Activated CD4-positive, alpha-beta T cell treated with anti-CD3 and anti-CD28 coated beads, Interleukin-2, amount 10 ng/mL, durations not matched to agents 7 days and 5 days (primary cell): ENCODE results near the gene KIF1A. TPM values are rescaled to one million over a fixed set of nuclear protein-coding genes. Genes with fewer than 3 reads are reported as not detected.
A peak's percentile ranks its signal among the peaks of the same experiment; 100 is the strongest.
"Not testable (repeated sequence)": the region's sequence is repeated elsewhere in the genome, so short reads cannot be mapped to it uniquely, and the experiment has no call there.

Experiments used
- CTCF ChIA-PET: fragments of 350-600 bp; sonication (Branson Sonifier 250); formaldehyde crosslinking; loops from one replicate; lab custom pipeline; 2021; ENCODE audit warnings: antibody characterized with exemption; lab: Charles Lee
- POLR2A ChIA-PET: fragments of 350-600 bp; sonication (Branson Sonifier 250); formaldehyde crosslinking; loops from one replicate; lab custom pipeline; 2021; ENCODE audit warnings: antibody characterized with exemption; lab: Charles Lee
- DNase-seq: peaks from one replicate; pipeline ENCODE4 v3.0.0-alpha.2; 2020
- H3K27ac Mint-ChIP-seq: one replicate; pipeline ENCODE4 v1.8.0; 2021; ENCODE audit warnings: mild to moderate bottlenecking, moderate library complexity, mixed read lengths
- H3K27me3 Mint-ChIP-seq: one replicate; pipeline ENCODE4 v1.8.0; 2021; ENCODE audit warnings: mixed read lengths
- H3K36me3 Mint-ChIP-seq: one replicate; pipeline ENCODE4 v1.8.0; 2021; ENCODE audit warnings: low read depth, mixed read lengths
- H3K4me1 Mint-ChIP-seq: one replicate; pipeline ENCODE4 v1.8.0; 2021; ENCODE audit warnings: mixed read lengths
- H3K4me3 Mint-ChIP-seq: one replicate; pipeline ENCODE4 v1.8.0; 2021; ENCODE audit warnings: mild to moderate bottlenecking, moderate library complexity, mixed read lengths
- H3K9me3 Mint-ChIP-seq: one replicate; pipeline ENCODE4 v1.8.0; 2021; ENCODE audit warnings: mixed read lengths
- total RNA-seq, 2 experiments: library from RNA; stranded (reverse); gene quantifications; one replicate each; pipeline ENCODE4 v1.2.3, GENCODE V29; 2021

Gene KIF1A
- total RNA-seq, 2 experiments from 2014 or later, result 0.37 to 0.40 TPM

DNA sequence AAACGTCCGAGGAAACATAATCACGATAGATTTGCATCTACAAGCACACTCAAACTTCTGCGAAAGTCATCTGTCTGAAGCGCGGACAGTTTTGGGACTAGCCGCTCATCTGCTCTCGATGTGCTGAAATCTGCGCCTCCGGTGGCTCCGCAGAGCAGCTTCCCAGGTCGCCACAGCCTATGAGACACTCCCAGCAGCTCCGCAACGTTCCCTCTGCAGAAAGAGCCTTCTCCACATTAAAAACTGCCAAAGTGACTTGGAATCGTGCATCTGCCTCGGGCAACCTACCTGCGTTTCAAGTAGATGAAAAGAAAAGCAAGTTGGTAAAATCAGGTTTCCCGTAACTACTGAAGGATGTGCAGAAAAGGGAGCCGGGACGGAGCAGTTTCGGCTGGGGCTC is 119.4 kb downstream of the KIF1A start:
- H3K27me3 Mint-ChIP-seq, result peaks cover 10% of the 10 kb centered on the region
- CTCF ChIA-PET, H3K27ac Mint-ChIP-seq, POLR2A ChIA-PET, H3K4me3 Mint-ChIP-seq, DNase-seq, H3K36me3 Mint-ChIP-seq, H3K9me3 Mint-ChIP-seq: not testable (repeated sequence)
- H3K4me1 Mint-ChIP-seq, result peaks cover 17% of the 10 kb centered on the region

DNA sequence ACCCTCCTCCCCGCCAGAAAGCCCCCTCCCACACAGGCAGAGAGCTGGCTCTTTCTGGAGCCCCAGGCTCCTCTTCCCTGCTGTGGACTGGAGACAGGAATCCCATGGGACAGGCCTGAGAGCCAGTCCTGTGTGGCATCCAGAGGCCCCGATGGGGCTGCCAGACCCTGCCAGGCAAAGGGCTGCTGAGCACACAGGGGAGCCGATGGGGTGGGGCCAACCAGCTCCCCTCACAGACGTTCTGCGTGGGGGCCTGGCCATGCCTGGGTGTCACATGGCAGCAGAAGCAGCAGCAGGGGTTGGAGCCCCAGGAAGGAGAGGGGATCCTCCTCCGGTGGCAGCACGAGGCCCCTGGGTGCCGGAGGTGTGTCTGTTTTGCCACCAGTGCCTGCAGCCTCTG is 120.2 kb downstream of the KIF1A start:
- H3K4me3 Mint-ChIP-seq, H3K36me3 Mint-ChIP-seq, H3K9me3 Mint-ChIP-seq, H3K27me3 Mint-ChIP-seq, DNase-seq, H3K4me1 Mint-ChIP-seq, POLR2A ChIA-PET, CTCF ChIA-PET, H3K27ac Mint-ChIP-seq: not testable (repeated sequence)

DNA sequence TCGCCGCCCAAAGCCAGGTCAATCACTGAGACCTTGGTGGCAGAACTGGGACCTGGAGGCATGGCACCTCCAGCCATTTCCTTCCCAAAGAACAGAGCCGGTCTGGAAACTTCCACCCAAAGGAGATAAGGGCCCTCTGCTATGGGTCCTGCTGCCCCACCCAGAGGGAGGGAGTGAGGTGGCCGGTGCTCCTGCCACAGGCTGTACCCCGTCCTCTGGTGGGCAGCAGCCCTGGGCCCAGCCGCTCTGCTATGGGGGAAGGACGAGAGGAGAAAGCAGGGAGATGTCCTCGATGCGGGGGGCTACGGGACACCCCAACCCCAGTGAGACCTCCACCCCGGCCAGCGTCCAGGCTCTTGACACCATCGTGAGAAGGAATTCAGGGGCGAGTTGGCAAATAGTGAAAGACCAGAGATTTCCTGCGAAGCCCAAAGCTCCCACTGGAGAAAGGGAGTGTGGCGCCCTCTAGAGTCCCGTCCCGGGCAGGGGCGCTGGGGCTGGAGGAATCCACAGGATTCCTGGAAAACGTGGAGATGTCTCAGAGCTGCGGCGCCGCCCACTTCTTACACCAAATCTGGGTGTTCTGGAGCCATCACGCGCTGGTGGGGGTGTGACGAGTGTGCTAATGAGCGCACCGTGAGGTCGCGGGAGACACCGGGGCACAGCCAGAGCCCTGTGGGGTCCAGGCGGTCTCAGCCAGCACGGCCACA is 121.0 kb downstream of the KIF1A start:
- POLR2A ChIA-PET, H3K9me3 Mint-ChIP-seq, DNase-seq, H3K4me3 Mint-ChIP-seq, H3K4me1 Mint-ChIP-seq, H3K27me3 Mint-ChIP-seq, H3K36me3 Mint-ChIP-seq, CTCF ChIA-PET, H3K27ac Mint-ChIP-seq: not testable (repeated sequence)

DNA sequence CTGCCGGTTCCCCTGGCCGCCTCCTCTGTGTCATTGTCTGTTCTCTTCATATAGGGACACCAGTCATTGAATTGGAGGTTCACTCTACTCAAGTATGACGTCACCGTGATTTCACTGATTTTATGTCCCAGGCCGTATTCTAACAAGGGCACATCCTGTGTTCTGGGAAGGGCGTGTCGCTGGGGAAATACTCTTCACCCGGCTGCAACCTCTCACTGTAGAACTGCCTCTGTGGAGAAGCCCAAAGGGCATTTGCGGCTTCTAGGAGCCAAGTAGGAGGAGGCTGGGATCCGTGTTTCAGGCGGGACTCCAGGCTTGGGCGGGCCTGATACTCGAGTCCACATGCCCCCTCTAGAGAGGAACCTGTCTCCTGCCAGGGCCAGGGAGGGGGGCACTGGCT is 123.5 kb downstream of the KIF1A start:
- H3K27ac Mint-ChIP-seq, DNase-seq, H3K27me3 Mint-ChIP-seq, CTCF ChIA-PET, H3K4me3 Mint-ChIP-seq, H3K36me3 Mint-ChIP-seq, H3K4me1 Mint-ChIP-seq, POLR2A ChIA-PET, H3K9me3 Mint-ChIP-seq: not testable (repeated sequence)

DNA sequence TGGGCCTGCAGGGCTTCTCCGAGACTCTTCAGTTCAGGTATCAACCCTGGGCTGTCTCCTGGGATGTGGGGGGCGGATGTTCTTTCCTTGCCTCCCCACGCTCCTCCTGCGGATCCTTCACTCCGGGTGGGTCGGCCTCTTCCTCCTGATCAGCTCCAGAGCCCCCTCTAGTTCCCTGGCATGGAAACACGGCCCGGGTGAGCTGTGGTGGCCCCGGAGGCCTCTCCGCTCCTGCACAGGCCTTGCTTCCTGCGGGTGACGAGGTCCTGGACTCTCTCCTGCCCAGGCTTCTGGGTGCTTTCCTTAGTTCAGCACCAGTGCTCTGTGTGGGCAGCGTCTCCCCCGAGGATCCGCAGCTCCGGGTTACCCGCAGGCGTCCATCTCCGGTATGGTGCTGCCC is 124.4 kb downstream of the KIF1A start:
- POLR2A ChIA-PET, H3K4me3 Mint-ChIP-seq, H3K27me3 Mint-ChIP-seq, CTCF ChIA-PET, H3K9me3 Mint-ChIP-seq, H3K4me1 Mint-ChIP-seq, H3K27ac Mint-ChIP-seq, DNase-seq, H3K36me3 Mint-ChIP-seq: not testable (repeated sequence)

DNA sequence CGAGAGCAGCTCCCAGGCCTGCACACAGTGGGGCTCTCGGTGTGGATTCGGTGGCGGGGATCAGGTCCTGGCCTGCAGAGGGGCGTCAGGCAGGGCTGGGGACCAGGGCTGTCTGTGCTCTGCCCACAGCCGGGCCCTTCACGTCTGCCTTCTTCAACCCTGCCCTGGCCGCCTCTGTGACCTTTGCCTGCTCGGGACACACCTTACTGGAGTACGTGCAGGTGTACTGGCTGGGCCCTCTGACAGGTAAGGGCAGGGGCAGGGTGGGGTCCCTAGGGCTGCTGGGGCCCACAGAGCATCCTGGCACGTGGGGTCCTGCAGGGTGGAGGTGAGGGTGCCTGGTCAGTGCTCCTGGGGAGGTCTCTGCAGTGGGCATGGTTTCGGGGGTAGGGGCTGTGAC is 125.7 kb downstream of the KIF1A start:
- H3K4me1 Mint-ChIP-seq, H3K27ac Mint-ChIP-seq: not testable (repeated sequence)

DNA sequence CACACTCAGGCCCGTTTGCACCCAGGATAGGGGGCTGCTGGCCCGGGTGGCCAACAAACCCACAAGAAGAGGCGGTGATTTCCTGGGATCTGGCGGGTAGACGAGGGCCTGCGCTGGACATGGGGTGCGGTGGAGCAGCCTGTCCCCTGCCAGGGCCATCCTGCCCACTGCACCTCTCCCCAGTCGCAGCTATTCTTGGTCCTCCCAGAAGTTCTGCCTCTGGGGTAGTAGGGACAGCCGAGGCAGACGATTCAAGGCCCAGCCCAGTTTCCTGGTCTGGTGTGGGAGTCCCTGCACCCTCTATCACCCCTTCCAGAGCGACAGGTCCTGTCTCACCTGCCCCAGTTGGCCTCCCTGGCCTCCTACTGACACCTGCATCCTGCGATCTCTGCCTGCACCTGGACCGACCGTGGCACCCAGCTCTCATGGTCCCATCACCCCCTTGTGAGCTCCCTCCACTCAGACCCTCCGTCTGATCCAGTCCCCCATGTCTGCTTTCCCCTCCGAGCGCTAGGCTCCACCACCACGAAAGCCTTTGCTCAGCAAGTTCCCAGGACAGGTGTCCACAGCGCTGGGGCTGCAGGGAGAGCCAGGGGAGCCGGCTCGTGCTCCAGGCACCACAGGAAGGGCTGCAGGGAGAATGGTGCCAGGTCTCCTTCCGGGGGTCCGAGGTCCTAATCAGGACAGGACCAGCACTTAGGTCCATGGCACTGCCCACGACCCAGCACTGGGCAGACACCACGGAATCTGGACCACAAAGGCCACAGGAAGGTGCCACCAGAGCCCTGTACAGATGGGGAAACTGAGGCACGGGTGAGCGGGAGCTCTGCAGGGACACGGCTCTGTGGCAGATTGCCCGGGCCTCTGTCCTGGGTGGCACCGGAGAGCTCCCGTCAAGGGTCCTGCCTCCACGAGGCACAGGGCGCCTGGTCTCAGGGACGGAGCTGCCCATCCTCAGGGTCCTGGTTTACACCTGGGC is 127.1 kb downstream of the KIF1A start:
- H3K27me3 Mint-ChIP-seq, POLR2A ChIA-PET, H3K36me3 Mint-ChIP-seq, DNase-seq, CTCF ChIA-PET, H3K27ac Mint-ChIP-seq, H3K4me3 Mint-ChIP-seq, H3K4me1 Mint-ChIP-seq, H3K9me3 Mint-ChIP-seq: not testable (repeated sequence)

More for the DNA sequence above, 125.7 kb downstream of the KIF1A start:
- DNase-seq, H3K4me3 Mint-ChIP-seq, H3K27me3 Mint-ChIP-seq, H3K9me3 Mint-ChIP-seq, CTCF ChIA-PET, POLR2A ChIA-PET, H3K36me3 Mint-ChIP-seq: not testable (repeated sequence)

DNA sequence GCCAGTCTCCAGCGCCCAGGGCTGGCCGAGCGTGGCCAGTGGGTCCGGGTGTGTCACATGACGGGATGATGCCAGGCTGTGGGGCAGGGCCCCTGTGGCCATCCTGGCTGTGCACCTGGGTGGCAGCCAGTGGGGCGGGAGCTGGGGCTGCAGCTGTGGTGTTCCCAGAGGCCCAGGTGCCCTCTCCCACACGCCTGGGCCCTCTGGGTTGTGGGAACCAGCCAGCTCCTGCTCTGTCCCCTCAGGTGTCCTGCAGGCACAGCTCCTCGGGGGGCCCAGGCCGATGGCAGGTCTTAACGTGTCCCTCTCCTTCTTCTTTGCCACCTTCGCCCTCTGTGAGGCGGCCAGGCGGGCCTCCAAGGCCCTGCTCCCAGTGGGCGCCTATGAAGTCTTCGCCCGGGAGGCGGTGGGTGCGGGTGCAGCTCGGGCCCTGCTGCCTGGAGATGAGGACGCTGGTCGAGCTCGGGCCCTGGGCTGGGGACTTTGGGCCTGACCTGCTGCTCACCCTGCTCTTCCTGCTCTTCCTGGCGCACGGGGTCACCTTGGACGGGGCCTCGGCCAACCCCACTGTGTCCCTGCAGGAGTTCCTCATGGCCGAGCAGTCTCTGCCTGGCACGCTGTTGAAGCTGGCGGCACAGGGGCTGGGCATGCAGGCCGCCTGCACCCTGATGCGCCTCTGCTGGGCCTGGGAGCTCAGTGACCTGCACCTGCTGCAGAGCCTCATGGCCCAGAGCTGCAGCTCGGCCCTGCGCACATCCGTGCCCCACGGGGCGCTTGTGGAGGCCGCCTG is 128.2 kb downstream of the KIF1A start, which contains the start of gene AQP12A:
AQP12A (plus strand) TSS at position 236 of the 790 bp plus-strand sequence; CDS start at position 284, 48 bp downstream.
- POLR2A ChIA-PET, H3K4me1 Mint-ChIP-seq, H3K36me3 Mint-ChIP-seq, CTCF ChIA-PET, H3K4me3 Mint-ChIP-seq, H3K27ac Mint-ChIP-seq, H3K27me3 Mint-ChIP-seq, H3K9me3 Mint-ChIP-seq: not testable (repeated sequence)
- peak; percentile 4 for DNase-seq

DNA sequence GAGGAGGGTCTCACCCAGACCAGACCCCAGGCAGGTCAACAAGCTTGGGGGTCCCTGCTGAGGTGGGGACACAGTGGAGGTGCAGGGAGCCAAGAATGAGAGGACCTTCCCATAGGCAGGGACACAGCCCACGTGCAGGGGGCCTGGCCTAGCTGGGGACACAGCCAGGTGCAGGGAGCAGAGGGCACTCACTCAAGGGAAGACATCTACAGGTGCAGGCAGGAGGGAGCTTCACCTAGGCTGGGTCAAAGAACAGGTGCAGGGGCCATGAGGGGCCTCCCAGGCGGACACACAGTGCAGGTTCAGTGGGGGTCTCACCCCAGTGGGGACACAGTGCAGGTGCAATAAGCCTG is 129.0 kb downstream of the KIF1A start:
- H3K4me3 Mint-ChIP-seq, H3K4me1 Mint-ChIP-seq, POLR2A ChIA-PET, H3K9me3 Mint-ChIP-seq, H3K27ac Mint-ChIP-seq, H3K36me3 Mint-ChIP-seq, DNase-seq, H3K27me3 Mint-ChIP-seq, CTCF ChIA-PET: not testable (repeated sequence)

DNA sequence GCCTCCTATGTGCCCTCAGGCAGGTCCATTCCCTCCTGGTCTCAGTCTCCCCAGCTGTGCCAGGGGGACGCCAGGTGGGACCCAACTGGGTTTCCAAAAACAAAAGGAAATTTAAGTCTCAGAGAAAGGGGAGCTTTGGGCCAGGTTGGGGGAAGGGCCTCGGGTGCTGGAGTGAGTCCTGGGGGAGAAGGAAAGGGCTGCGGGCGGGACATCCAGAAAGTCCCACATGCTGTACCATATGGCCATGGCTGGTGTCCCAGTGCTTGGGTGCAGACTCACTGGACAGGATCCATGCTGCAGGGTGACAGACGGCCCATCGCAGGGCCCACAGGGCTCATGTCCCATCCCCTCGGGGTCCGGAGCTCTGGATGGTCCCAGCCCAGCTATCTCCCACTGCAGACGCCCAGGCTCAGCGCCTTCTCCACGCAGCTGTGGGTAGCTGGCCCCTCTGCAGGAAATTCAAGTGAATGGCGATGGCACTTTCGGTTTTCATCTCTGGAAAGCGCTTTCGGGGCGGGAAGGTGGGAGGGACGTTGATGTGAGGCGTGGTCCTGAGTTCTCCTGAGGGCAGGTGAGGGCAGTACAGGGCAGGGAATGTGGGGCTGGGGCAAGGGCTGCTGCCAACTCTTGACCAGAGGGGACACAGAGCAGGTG is 129.5 kb downstream of the KIF1A start:
- H3K27ac Mint-ChIP-seq, H3K27me3 Mint-ChIP-seq, DNase-seq, H3K36me3 Mint-ChIP-seq, H3K4me1 Mint-ChIP-seq, CTCF ChIA-PET, H3K9me3 Mint-ChIP-seq, H3K4me3 Mint-ChIP-seq, POLR2A ChIA-PET: not testable (repeated sequence)

DNA sequence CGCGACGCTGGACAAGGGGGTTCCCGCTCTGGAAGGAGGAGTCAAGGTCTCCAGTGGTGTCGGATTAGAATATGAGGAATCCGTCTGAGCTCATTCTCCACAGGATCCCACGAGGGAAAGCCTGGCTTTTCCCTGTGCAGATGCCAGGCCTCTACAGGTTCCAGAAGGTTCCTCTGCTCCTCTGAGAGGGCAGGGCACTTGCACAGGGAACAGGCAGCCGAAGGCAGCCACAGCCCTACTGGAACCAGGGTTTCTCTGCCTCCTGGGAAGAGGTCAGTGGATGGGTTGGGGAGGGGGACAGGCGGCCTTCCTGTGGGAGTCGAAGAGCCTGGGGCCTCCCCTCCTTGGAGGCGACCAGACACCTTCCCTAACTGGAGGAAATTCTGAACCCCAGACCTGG is 130.0 kb downstream of the KIF1A start:
- Mint-ChIP-seq H3K27me3 (no peaks in the 10 kb centered on the region), H3K27ac (no peak overlapping the region), H3K36me3 (no peaks in the 10 kb centered on the region), H3K4me3 (no peak overlapping the region), H3K4me1 (peaks cover 7% of the 10 kb centered on the region), H3K9me3 (no peaks in the 10 kb centered on the region)
- CTCF ChIA-PET, result no interaction called here
- POLR2A ChIA-PET, result no interaction called here
- DNase-seq, result no peak

DNA sequence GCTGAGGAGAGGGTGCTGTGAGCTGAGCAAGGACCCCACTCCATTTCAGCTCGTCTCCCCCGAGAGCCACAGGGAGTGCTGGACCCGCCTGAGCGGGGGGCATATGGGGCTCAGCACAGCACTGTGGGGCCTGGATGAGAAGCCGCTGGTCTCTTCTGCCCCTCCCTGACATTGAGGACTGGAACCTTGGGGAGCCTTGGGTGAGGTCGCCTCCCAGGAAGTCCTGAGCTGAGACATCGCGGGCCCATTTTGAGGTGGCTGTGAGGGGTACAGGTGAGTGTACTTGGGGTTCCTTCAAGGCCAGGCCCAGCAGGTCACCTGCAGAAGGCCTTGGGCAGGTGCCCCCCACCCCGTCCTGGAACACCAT is 131.5 kb downstream of the KIF1A start:
- POLR2A ChIA-PET, result no interaction called here
- H3K9me3 Mint-ChIP-seq, result no peaks in the 10 kb centered on the region
- CTCF ChIA-PET, result interaction anchor here (1.4 kb wide), 1 partner anchor 109 kb away, joined by 4 read pairs; no protein-coding TSS in a partner anchor
- no peak for DNase-seq
- H3K27me3 Mint-ChIP-seq, result no peaks in the 10 kb centered on the region
- no peaks in the 10 kb centered on the region for H3K36me3 Mint-ChIP-seq
- H3K4me3 Mint-ChIP-seq, result no peak overlapping the region
- no peak overlapping the region for H3K27ac Mint-ChIP-seq
- H3K4me1 Mint-ChIP-seq, result peaks cover 12% of the 10 kb centered on the region
